NCI-H748 (cell line): ENCODE measurements around the gene RAET1L.
"Not testable (repeated sequence)": the region's sequence is repeated elsewhere in the genome, so short reads cannot be mapped to it uniquely, and the experiment has no call there.

Source experiments
- DNase-seq: peaks from one replicate; lab custom pipeline; 2025; ENCODE audit not compliant: unreplicated experiment; lab: John Stamatoyannopoulos, UW

The RAET1L gene

GRCh38 chr6:150044621-150045145 is 19.4 kb upstream of the RAET1L start:
- DNase-seq, result no peak

- DNase-seq, result no peak
These were observed 18.4 kb upstream of the RAET1L start for GRCh38 chr6:150043501-150044412.

DNA sequence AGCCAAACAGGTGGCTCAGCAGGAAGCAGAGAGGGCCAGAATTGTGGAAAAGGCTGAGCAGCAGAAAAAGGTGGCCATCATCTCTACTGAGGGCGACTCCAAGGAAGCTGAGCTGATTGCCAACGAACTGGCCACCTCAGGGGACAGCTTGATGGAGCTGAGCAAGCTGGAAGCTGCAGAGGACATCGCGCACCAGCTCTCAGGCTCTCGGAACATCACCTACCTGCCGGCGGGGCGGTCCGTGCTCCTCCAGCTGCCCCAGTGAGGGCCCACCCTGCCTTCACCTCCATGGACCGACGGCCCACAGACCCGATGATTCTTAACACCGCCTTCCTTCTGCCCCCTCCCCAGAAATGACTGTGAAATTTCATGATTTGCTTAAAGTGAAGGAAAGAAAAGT is 17.8 kb upstream of the RAET1L start:
- no peak for DNase-seq

- DNase-seq, result no peak
These were observed 13.1 kb upstream of the RAET1L start for GRCh38 chr6:150038202-150039062.

GRCh38 chr6:150037526-150038201 is 12.3 kb upstream of the RAET1L start:
- DNase-seq, result no peak

DNA sequence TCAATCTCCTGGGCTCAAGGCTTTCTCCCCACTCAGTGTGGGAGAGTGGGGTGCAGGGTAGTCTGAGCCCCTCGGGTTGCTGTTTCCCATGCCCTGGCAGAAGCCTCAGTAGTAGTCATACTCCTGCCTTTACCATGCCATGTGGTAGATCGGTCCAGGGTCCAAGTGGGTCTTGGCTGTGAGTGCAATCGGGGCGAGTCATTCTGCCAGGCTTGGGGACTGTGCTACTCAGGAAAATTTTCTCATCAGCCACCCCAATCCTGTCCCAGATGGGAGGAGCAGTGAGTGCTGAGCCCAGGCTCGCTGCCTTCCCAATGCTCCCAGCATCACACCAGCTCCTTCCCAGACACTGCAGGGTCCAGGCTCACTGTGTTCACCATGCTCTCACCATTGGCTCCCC is 10.7 kb upstream of the RAET1L start:
- DNase-seq, result no peak

GRCh38 chr6:150033207-150033771 is 8.0 kb upstream of the RAET1L start:
- DNase-seq, result no peak

DNA sequence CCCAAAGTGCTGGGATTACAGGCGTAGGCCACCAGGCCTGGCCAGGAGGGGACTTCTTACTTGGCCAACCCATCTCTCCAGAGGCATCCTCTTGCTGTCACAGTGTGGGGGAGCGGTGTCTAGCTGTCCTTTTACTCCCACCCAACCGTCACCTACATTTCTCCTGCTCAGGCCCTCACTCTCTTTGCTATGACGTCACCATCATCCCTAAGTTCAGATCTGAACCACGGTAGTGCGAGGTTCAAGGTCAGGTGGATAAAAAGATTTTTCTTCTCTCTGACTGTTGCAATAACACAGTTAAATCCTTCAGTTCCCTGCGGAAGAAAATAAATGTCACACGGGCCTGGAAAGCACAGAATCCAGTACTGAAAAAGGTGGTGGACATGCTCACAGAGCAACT is 7.3 kb upstream of the RAET1L start:
- DNase-seq, result no peak

DNA sequence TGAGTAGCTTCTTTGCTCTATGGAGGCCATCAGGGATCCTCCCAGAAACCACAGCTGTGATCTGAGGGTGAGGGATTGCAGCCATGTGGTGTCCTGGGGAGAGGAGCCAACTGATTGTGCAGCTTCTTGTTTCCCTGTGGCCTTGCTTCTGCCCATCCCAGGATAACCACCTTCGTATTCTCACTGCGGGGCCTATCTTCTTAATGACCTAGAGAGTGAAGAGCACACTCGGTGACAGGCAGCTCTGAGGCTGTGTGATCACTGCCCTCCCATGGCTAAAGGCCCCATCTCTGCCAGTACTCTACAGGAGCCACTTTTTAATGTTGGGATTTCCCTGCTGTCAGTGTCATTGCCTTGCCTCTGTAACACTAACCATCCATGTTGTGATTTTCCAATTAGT is 5.3 kb upstream of the RAET1L start:
- DNase-seq, result no peak

GRCh38 chr6:150029749-150030148 is 4.4 kb upstream of the RAET1L start:
- DNase-seq, result no peak

- DNase-seq, result no peak
These were observed 3.9 kb upstream of the RAET1L start for GRCh38 chr6:150029276-150029675.

DNA sequence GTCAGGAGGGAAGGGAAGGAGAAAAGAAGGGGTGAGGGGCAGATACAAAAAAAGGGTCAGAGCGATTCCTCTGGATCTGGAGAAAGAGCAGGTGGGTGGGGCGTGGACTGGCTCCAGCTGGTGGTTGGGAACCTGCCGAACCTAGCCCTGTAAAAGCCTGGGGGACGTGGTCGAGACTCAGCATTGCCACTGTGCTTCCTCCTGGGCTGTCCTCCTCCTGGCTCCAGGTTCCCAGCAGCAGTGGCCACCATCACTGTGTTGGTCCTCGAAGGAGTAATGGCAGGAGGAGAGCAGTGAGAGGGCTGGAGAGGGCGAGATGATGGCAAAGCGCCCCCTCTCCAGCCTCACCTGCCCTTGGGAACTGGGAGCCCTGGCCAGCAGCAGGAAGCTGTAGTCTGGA is 3.5 kb upstream of the RAET1L start:
- DNase-seq, result no peak

GRCh38 chr6:150027806-150028565 is 2.7 kb upstream of the RAET1L start:
- DNase-seq, result no peak

DNA sequence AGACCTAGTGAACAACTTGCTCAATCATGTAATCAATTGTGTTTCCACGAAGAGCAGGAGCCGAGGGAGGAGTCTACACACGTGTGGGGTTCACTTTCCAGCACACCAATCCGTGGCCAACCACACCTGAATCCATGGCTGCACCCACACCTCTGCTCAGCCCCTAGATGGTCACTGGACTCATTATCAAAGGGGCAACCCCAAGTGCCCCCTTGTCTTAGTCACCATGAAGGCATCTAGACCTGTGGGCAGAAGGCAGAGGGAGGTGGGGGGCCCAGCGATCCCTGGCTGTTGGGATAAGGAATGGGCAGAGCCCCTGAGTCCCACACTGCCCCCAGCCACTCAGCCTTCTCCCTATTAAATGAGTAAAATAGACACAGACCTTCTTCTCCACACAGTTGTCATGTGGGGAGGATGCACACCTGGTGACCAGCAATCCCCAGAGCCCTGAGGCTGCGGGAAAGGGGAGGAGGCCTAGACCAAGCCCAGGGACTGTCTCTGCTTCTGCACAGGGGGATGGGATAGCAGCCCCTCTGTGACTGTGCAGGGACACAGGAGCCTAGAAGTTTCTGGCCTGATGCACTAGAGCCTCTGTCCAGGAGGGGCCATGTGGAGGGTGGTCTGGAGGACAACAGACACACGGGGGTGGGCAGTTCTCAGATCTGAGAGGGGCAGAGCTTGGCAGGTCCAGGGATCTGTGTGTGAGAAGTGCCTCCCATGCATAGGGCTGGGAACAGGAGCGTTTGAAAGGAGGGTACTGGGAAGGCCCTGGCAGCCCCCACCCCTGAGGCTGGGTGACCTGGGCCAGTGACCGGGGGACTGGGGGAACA is 1.9 kb upstream of the RAET1L start:
- DNase-seq, result no peak

- no peak for DNase-seq
These were observed 631 bp downstream of the RAET1L start for GRCh38 chr6:150024646-150025155.

DNA sequence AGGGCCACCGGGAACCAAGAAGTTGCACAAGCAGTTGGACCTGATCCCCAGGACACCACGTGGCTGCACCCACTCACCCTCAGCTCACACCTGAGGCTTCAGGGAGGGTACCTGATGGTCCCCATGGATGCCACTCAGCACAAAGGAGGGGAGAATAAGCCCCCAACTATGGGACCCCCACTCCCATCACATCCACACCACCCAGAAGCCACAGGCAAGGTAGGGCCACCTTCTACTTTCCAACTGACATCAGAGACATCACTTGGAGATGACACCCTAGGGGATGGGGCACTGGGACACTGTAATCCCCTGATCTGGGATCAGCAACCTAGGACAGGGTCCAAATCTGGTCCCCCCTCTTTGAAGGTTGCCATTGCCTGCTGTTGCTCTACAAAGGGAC is 1.3 kb downstream of the RAET1L start:
- DNase-seq, result not testable (repeated sequence)

DNA sequence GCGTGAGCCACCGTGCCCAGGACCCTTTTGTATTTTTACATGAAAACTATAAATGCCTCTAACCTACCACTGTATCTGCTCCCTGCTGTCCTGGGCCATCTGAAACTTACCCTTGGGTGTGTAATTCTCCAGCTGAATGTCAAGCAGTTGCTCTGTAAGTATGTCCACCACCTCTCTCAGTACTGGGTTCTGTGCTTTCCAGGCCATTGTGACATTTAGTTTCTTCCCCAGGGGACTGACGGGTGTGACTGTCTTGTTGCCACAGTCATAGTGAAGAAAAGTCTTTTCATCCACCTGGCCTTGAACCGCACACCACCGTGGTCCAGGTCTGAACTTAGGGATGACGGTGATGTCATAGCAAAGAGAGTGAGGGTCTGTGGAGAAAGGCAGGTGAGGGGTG is 3.5 kb downstream of the RAET1L start:
- not testable (repeated sequence) for DNase-seq

DNA sequence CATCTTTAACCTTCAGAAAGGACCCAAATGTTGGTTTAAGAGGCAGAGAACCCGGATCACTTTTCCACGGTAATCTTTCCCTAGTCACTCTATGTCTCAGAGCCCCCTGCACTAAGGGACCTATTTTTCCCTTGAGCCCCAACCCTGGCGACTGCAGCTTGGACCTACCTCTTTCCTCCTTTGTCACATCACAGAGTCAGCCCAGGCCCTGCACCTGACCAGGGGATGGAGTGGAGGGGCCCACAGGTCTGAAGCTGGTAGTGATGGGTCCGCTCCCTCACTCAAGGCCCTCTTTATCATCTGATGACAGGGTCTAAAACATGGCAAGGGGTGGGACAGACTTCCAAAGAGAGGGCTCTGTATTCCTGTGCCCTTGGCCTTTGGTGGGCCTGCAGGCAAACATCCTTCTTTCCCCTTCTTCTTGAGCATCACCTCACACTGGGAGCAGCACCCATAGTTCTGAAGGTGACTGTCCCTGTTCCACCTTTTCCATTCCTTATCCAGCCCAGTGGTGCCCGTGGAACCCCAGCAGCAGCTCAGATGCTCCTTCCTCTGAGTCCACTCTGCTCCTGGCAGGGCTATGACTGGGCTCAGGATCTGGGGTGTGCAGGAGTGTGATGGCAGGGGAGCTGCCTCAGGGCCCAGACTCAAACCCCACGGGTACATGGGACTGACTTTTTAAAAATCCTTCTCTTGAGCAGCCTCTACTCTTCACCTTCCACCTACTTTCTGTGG is 6.3 kb downstream of the RAET1L start:
- DNase-seq, result no peak

DNA sequence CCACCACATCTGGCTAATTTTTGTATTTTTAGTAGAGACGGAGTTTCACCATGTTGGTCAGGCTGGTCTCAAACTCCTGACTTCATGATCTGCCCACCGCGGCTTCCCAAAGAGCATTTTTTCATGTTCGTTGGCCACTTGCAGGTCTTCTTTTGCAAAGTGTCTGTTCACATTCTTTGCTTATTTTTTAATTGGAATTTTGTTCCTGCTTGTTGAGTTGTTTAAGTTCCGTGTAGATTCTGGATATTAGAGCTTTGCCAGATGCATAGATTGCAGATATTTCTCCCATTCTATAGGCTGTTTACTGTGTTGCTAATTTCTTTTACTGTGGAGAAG is 8.2 kb downstream of the RAET1L start:
- DNase-seq, result not testable (repeated sequence)
